WTC11 (cell line): Measurements from ENCODE around the gene TUSC7. TPM values are rescaled to one million over a fixed set of nuclear protein-coding genes. Genes with fewer than 3 reads are reported as not detected.

Experiments used
- ATAC-seq: fragments of 200-7000 bp; cut with Tn5 transposase; 2 replicates; pipeline ENCODE4 v1.10.0; 2021; ENCODE audit warnings: mild to moderate bottlenecking, moderate library complexity
- CTCF ChIA-PET: fragments of 300-600 bp; sonication (Branson Sonifier 250); formaldehyde crosslinking; loops from one replicate; lab custom pipeline; 2021; ENCODE audit warnings: antibody characterized with exemption; lab: Charles Lee
- POLR2A ChIA-PET: fragments of 350-600 bp; sonication (Branson Sonifier 250); formaldehyde crosslinking; loops from one replicate; lab custom pipeline; 2021; ENCODE audit warnings: antibody characterized with exemption; lab: Charles Lee
- DNase-seq: peaks from one replicate; pipeline ENCODE4 v3.0.0; 2021; ENCODE audit warnings: low spot score
- H3K27ac Mint-ChIP-seq: 2 replicates; pipeline ENCODE4 v1.8.0; 2021; ENCODE audit warnings: mixed read lengths
- H3K27me3 Mint-ChIP-seq: 2 replicates; pipeline ENCODE4 v1.8.0; 2021; ENCODE audit warnings: low read depth, mild to moderate bottlenecking, moderate library complexity, mixed read lengths
- H3K36me3 Mint-ChIP-seq: 2 replicates; pipeline ENCODE4 v1.8.0; 2021; ENCODE audit warnings: mixed read lengths
- H3K4me1 Mint-ChIP-seq: 2 replicates; pipeline ENCODE4 v1.8.0; 2022; ENCODE audit warnings: mixed read lengths
- H3K4me3 Mint-ChIP-seq: 2 replicates; pipeline ENCODE4 v1.8.0; 2021; ENCODE audit warnings: mild to moderate bottlenecking, moderate library complexity, mixed read lengths
- H3K9me3 Mint-ChIP-seq: 2 replicates; pipeline ENCODE4 v1.8.0; 2021; ENCODE audit warnings: mixed read lengths
- AR ChIP-seq: fragments of 250-450 bp; sonication (Bioruptor Pico); IDR thresholded peaks from 2 replicates; pipeline ENCODE4 v1.9.0; 2021; ENCODE audit warnings: mild to moderate bottlenecking
- CREB1 ChIP-seq: sonication (generic); formaldehyde crosslinking; IDR thresholded peaks from 2 replicates; pipeline ENCODE4 v1.8.0; 2023; ENCODE audit warnings: mild to moderate bottlenecking, missing genetic modification reagents
- ELF4 ChIP-seq: sonication (generic); formaldehyde crosslinking; IDR thresholded peaks from 2 replicates; pipeline ENCODE4 v1.8.1; 2022; ENCODE audit warnings: low read depth, mild to moderate bottlenecking, moderate library complexity, missing genetic modification reagents
- EMX1 ChIP-seq: fragments of 250-450 bp; sonication (Bioruptor Pico); IDR thresholded peaks from 2 replicates; pipeline ENCODE4 v1.8.0; 2021; ENCODE audit warnings: mild to moderate bottlenecking
- ETV6 ChIP-seq: sonication (generic); formaldehyde crosslinking; IDR thresholded peaks from 2 replicates; pipeline ENCODE4 v1.8.1; 2022; ENCODE audit warnings: mild to moderate bottlenecking, missing genetic modification reagents
- HMGA2 ChIP-seq: fragments of 250-450 bp; sonication (Bioruptor Pico); IDR thresholded peaks from 2 replicates; pipeline ENCODE4 v1.4.0; 2021; ENCODE audit warnings: mild to moderate bottlenecking, moderate library complexity
- MXD4 ChIP-seq: fragments of 250-450 bp; sonication (Bioruptor Pico); IDR thresholded peaks from 2 replicates; pipeline ENCODE4 v1.8.0; 2021; ENCODE audit warnings: mild to moderate bottlenecking, moderate library complexity, borderline replicate concordance
- SMAD3 ChIP-seq: sonication (generic); formaldehyde crosslinking; IDR thresholded peaks from 2 replicates; pipeline ENCODE4 v1.8.0; 2022; ENCODE audit warnings: missing genetic modification reagents, mild to moderate bottlenecking, borderline replicate concordance
- TEAD1 ChIP-seq: sonication (generic); formaldehyde crosslinking; IDR thresholded peaks from 2 replicates; pipeline ENCODE4 v1.8.0; 2022; ENCODE audit warnings: mild to moderate bottlenecking, missing genetic modification reagents
- USF1 ChIP-seq: sonication (generic); formaldehyde crosslinking; IDR thresholded peaks from 2 replicates; pipeline ENCODE4 v1.8.0; 2022; ENCODE audit warnings: mild to moderate bottlenecking, missing genetic modification reagents
- ZBTB21 ChIP-seq: sonication (generic); formaldehyde crosslinking; IDR thresholded peaks from 2 replicates; pipeline ENCODE4 v1.8.1; 2023; ENCODE audit warnings: mild to moderate bottlenecking, missing genetic modification reagents, borderline replicate concordance
- ZNF121 ChIP-seq: sonication (generic); formaldehyde crosslinking; IDR thresholded peaks from 2 replicates; pipeline ENCODE4 v1.8.0; 2023; ENCODE audit warnings: missing genetic modification reagents
- ZNF138 ChIP-seq: sonication (generic); formaldehyde crosslinking; conservative IDR thresholded peaks from 2 replicates; pipeline ENCODE4 v1.8.1; 2022; ENCODE audit warnings: mild to moderate bottlenecking, moderate library complexity, missing genetic modification reagents
- ZNF396 ChIP-seq: fragments of 250-450 bp; sonication (Bioruptor Pico); IDR thresholded peaks from 2 replicates; pipeline ENCODE4 v1.8.0; 2021; ENCODE audit warnings: mild to moderate bottlenecking, moderate library complexity, borderline replicate concordance
- ZNF423 ChIP-seq: fragments of 250-450 bp; sonication (Bioruptor Pico); IDR thresholded peaks from 2 replicates; pipeline ENCODE4 v2.1.2; 2022; ENCODE audit warnings: mild to moderate bottlenecking, moderate library complexity
- ZNF425 ChIP-seq: fragments of 250-450 bp; sonication (Bioruptor Pico); conservative IDR thresholded peaks from 2 replicates; pipeline ENCODE4 v1.9.0; 2021; ENCODE audit warnings: mild to moderate bottlenecking
- ZNF671 ChIP-seq: fragments of 250-450 bp; sonication (Bioruptor Pico); IDR thresholded peaks from 2 replicates; pipeline ENCODE4 v1.8.0; 2021; ENCODE audit warnings: mild to moderate bottlenecking
- total RNA-seq: library from RNA; stranded (reverse); gene quantifications from 3 replicates; pipeline ENCODE4 v1.2.3, GENCODE V29; 2021
- TF ChIP-seq, protein P1 (sequence below): sonication (generic); formaldehyde crosslinking; IDR thresholded peaks from 2 replicates; pipeline ENCODE4 v1.8.1; 2022; ENCODE audit warnings: low read depth, mild to moderate bottlenecking, moderate library complexity, missing genetic modification reagents, borderline replicate concordance
- TF ChIP-seq, protein P2 (sequence below): sonication (generic); formaldehyde crosslinking; IDR thresholded peaks from 2 replicates; pipeline ENCODE4 v1.8.1; 2023; ENCODE audit warnings: mild to moderate bottlenecking, missing genetic modification reagents, moderate library complexity

TUSC7 gene
- total RNA-seq, 1 experiment from 2014 or later = not detected

DNA sequence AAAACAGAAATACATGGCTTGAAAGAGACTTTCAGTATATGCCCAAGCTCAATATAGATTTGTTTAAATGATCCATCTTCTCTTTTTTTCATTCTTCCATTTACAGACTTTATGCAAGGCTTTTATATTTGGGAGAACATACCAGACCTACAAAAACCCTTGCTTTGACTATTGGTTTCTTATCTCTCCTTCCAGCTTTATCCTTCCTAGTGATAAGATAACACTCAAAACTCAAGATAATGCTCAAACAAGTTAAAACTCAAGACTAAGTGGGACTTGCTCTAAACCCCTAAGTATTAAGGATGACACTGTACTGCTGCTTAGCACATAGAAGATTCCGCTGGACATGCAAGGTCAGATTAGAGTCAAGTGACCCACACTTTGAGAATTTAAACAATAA, 8.0 kb downstream of the TUSC7 start:
- POLR2A ChIA-PET = no interaction called here
- CTCF ChIA-PET = no interaction called here
- peaks cover 9% of the 10 kb centered on the region for H3K4me1 Mint-ChIP-seq
- no peak overlapping the region for H3K27ac Mint-ChIP-seq
- no peak overlapping the region for H3K4me3 Mint-ChIP-seq
- DNase-seq = no peak
- no peaks in the 10 kb centered on the region for H3K9me3 Mint-ChIP-seq
- TF ChIP-seq ELF4 (CRISPR knock-in tag) = no peak
- no peak for TF ChIP-seq EMX1 (CRISPR knock-in tag)
- no peak for TF ChIP-seq ZNF138 (CRISPR knock-in tag)
- TF ChIP-seq ZNF423 = no peak
- TF ChIP-seq HMGA2 (CRISPR knock-in tag) = no peak
- no peak for TF ChIP-seq ZBTB21 (CRISPR knock-in tag)
- TF ChIP-seq ZNF396 (CRISPR knock-in tag) = no peak
- no peak for TF ChIP-seq USF1 (CRISPR knock-in tag)
- no peak for TF ChIP-seq AR
- no peak for TF ChIP-seq MXD4 (CRISPR knock-in tag)
- TF ChIP-seq ZNF121 = no peak
- TF ChIP-seq, protein P1, sequence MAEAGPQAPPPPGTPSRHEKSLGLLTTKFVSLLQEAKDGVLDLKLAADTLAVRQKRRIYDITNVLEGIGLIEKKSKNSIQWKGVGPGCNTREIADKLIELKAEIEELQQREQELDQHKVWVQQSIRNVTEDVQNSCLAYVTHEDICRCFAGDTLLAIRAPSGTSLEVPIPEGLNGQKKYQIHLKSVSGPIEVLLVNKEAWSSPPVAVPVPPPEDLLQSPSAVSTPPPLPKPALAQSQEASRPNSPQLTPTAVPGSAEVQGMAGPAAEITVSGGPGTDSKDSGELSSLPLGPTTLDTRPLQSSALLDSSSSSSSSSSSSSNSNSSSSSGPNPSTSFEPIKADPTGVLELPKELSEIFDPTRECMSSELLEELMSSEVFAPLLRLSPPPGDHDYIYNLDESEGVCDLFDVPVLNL = no peak
- no peaks in the 10 kb centered on the region for H3K27me3 Mint-ChIP-seq
- H3K36me3 Mint-ChIP-seq = no peaks in the 10 kb centered on the region
- ATAC-seq = no peak

DNA sequence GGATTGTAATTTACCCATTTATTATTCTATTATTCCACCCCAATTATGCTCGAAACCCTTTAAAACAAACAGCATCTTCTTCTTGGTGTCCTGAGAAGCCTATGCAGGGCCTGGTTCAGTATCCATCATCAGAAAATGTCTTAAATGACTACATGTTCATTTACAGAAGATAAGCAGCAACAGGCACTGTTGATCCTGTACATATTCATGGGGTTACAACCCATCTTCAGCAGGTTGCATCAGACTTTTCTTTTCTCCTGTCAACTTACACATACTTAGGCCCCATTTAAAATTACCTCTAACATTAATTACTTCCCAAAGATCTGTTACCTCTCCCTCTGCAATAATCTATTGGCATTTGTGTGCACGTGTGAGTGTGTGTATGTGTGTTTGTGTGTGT, 18.9 kb downstream of the TUSC7 start:
- Mint-ChIP-seq H3K4me3 (no peak overlapping the region), H3K4me1 (0 out of 2 replicates have a peak, but pooled peaks cover 4% of the 10 kb centered on the region), H3K9me3 (no peaks in the 10 kb centered on the region), H3K27me3 (no peaks in the 10 kb centered on the region), H3K36me3 (no peaks in the 10 kb centered on the region), H3K27ac (no peak overlapping the region)
- ATAC-seq (no peak), DNase-seq (no peak)
- POLR2A ChIA-PET = no interaction called here
- TF ChIP-seq AR (no peak), ETV6 (no peak), SMAD3 (CRISPR knock-in tag) (no peak), ZNF396 (CRISPR knock-in tag) (no peak), CREB1 (CRISPR knock-in tag) (no peak), TEAD1 (CRISPR knock-in tag) (no peak), ZNF671 (CRISPR knock-in tag) (no peak), ZNF425 (no peak)
- TF ChIP-seq, protein P2, sequence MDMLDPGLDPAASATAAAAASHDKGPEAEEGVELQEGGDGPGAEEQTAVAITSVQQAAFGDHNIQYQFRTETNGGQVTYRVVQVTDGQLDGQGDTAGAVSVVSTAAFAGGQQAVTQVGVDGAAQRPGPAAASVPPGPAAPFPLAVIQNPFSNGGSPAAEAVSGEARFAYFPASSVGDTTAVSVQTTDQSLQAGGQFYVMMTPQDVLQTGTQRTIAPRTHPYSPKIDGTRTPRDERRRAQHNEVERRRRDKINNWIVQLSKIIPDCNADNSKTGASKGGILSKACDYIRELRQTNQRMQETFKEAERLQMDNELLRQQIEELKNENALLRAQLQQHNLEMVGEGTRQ = no peak
- CTCF ChIA-PET = no interaction called here
